ENCODE data around the gene ZNF189.

The ZNF189 gene

DNA sequence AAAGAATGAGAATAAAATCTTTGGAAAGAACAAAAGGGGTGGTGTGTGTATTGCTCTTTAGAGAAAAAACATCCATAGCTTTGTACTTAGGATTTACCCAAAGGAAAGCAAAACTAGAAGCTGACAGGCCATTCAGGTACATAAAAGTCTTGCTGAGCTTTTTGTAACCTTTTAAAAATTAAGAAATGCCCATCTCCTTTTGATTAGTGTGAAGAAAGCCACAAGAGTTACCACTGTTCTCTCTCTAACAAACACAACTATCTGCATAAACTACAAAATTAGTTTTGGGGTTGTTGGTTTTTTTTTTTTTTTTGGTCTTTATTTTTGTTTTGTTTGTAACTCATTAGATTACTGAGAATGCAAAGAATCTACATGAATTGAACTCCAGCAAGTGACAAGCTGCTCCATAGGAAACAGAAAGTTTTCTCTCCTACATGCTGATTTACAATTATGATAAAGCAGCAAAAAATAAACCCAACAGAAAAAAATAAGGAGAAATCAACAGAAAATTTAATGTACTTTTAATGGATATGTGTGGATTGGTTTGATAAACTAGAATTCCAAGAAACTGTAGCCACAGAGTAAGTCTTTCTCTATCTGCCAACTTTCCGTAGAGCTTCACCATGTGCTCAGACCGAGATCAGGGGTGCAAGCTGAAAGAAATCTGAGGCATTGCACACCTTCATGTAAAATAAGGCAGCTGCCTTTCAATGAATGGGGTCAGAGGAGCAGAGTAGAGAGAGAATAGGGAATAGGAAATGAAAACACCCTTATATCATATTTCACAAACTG lies 26.1 kb upstream of the ZNF189 start:
- Histone ChIP-seq H2AFZ (ENCODE audit: low read length) (no peak overlapping the region), H3K4me1 (ENCODE audit: insufficient read depth, low read length, poor library complexity, severe bottlenecking) (no peaks in the 10 kb centered on the region), H3K27me3 (ENCODE audit: insufficient read depth, low read length, poor library complexity, severe bottlenecking) (peaks cover 4% of the 10 kb centered on the region), H3K79me2 (ENCODE audit: insufficient read depth, low read length) (no peaks in the 10 kb centered on the region), H3K9ac (ENCODE audit: low read depth, low read length, poor library complexity, severe bottlenecking) (no peak overlapping the region), H3K9me3 (ENCODE audit: insufficient read depth, low read depth, low read length) (no peaks in the 10 kb centered on the region), H3K36me3 (ENCODE audit: insufficient read depth, low read length) (no peaks in the 10 kb centered on the region), H4K20me1 (ENCODE audit: insufficient read depth, low read length, poor library complexity, severe bottlenecking) (no peaks in the 10 kb centered on the region), H3K9me2 (replicated peaks; ENCODE audit: low read depth, low read length) (no peaks in the 10 kb centered on the region), H3K4me3 (ENCODE audit: low read length, poor library complexity, severe bottlenecking) (no peak overlapping the region), H3F3A (ENCODE audit: low read depth) (no peaks in the 10 kb centered on the region), H3K4me2 (ENCODE audit: low read depth, low read length, poor library complexity, severe bottlenecking) (no peak overlapping the region)
- no peak for TF ChIP-seq EZH2phosphoT487 (IDR thresholded peaks at IDR 0.05; ENCODE audit: borderline replicate concordance)
- TF ChIP-seq, protein P1, sequence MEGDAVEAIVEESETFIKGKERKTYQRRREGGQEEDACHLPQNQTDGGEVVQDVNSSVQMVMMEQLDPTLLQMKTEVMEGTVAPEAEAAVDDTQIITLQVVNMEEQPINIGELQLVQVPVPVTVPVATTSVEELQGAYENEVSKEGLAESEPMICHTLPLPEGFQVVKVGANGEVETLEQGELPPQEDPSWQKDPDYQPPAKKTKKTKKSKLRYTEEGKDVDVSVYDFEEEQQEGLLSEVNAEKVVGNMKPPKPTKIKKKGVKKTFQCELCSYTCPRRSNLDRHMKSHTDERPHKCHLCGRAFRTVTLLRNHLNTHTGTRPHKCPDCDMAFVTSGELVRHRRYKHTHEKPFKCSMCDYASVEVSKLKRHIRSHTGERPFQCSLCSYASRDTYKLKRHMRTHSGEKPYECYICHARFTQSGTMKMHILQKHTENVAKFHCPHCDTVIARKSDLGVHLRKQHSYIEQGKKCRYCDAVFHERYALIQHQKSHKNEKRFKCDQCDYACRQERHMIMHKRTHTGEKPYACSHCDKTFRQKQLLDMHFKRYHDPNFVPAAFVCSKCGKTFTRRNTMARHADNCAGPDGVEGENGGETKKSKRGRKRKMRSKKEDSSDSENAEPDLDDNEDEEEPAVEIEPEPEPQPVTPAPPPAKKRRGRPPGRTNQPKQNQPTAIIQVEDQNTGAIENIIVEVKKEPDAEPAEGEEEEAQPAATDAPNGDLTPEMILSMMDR (conservative IDR thresholded peaks at IDR 0.05; ENCODE audit: low read length) = no peak

DNA sequence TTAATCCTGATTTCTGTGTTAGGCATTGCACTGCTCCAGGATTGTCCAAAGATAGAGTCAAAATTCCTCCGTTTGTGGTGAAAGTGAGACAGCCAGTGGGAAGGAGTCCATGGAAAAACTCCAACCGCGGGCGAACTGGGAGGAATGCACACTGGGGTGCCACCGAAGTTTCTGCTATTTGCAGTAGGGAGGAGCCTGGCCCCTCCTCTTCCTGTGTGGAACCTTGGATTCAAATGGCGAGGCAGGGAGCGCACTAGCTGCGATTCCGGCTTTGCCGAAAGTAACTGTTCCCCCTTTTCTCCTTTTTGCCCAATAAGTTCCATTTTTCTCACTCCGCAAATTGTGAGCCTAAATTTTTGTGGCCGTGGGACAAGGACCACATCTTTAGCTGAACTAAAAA lies 23.1 kb upstream of the ZNF189 start:
- Histone ChIP-seq H3K4me1 (ENCODE audit: insufficient read depth, low read length, poor library complexity, severe bottlenecking) (no peaks in the 10 kb centered on the region), H3K9me2 (replicated peaks; ENCODE audit: low read depth, low read length) (no peaks in the 10 kb centered on the region), H3K4me2 (ENCODE audit: low read depth, low read length, poor library complexity, severe bottlenecking) (no peak overlapping the region), H3F3A (ENCODE audit: low read depth) (no peaks in the 10 kb centered on the region), H4K20me1 (ENCODE audit: insufficient read depth, low read length, poor library complexity, severe bottlenecking) (no peaks in the 10 kb centered on the region), H3K36me3 (ENCODE audit: insufficient read depth, low read length) (no peaks in the 10 kb centered on the region), H2AFZ (ENCODE audit: low read length) (no peak overlapping the region), H3K9me3 (ENCODE audit: insufficient read depth, low read depth, low read length) (no peaks in the 10 kb centered on the region), H3K9ac (ENCODE audit: low read depth, low read length, poor library complexity, severe bottlenecking) (no peak overlapping the region), H3K27me3 (ENCODE audit: insufficient read depth, low read length, poor library complexity, severe bottlenecking) (peaks cover 2% of the 10 kb centered on the region), H3K4me3 (ENCODE audit: low read length, poor library complexity, severe bottlenecking) (no peak overlapping the region), H3K79me2 (ENCODE audit: insufficient read depth, low read length) (no peaks in the 10 kb centered on the region)
- TF ChIP-seq, protein P1 (conservative IDR thresholded peaks at IDR 0.05; ENCODE audit: low read length) = no peak
- TF ChIP-seq EZH2phosphoT487 (IDR thresholded peaks at IDR 0.05; ENCODE audit: borderline replicate concordance) = no peak

DNA sequence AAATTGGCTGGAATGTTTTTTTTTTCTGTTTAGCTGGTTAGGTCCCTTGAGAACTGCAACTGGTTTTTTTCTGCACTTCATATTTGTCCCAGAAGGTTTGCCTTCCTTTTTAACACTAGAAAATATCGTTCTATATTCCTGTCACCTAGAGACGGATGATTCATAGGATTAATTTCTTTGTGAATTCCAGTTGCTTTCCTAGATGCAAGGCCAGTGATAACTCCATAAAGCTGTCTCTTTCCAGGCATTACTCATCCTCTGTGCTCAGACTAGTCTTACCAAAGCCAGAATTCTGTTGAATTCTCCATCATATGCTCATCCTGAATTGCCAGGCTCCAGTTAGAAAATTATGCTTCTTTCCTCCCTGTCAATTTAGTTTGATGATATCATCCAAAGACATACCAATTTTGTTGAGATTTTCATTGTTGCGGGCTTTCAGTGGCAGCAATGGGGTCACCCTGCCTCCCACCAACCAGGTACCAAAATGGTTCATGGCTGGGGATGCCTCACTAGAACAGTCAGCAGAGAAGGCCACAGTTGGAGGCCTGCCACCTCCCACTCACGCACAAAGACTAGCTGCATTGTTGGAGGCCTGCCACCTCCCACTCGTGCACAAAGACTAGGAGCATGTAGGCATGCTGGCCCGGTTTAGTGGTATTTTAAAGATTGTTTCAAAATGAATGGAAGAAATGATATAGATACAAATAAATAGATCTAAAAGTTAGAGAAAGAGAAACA lies 22.4 kb upstream of the ZNF189 start:
- Histone ChIP-seq H2AFZ (ENCODE audit: low read length) (no peak overlapping the region), H3K4me3 (ENCODE audit: low read length, poor library complexity, severe bottlenecking) (no peak overlapping the region), H3K4me2 (ENCODE audit: low read depth, low read length, poor library complexity, severe bottlenecking) (no peak overlapping the region), H3K36me3 (ENCODE audit: insufficient read depth, low read length) (no peaks in the 10 kb centered on the region), H3F3A (ENCODE audit: low read depth) (no peaks in the 10 kb centered on the region), H4K20me1 (ENCODE audit: insufficient read depth, low read length, poor library complexity, severe bottlenecking) (no peaks in the 10 kb centered on the region), H3K4me1 (ENCODE audit: insufficient read depth, low read length, poor library complexity, severe bottlenecking) (no peaks in the 10 kb centered on the region), H3K9me3 (ENCODE audit: insufficient read depth, low read depth, low read length) (no peaks in the 10 kb centered on the region), H3K9ac (ENCODE audit: low read depth, low read length, poor library complexity, severe bottlenecking) (no peak overlapping the region), H3K27me3 (ENCODE audit: insufficient read depth, low read length, poor library complexity, severe bottlenecking) (no peaks in the 10 kb centered on the region), H3K79me2 (ENCODE audit: insufficient read depth, low read length) (no peaks in the 10 kb centered on the region), H3K9me2 (replicated peaks; ENCODE audit: low read depth, low read length) (no peaks in the 10 kb centered on the region)
- TF ChIP-seq, protein P1 (conservative IDR thresholded peaks at IDR 0.05; ENCODE audit: low read length) = no peak
- no peak for TF ChIP-seq EZH2phosphoT487 (IDR thresholded peaks at IDR 0.05; ENCODE audit: borderline replicate concordance)

Data from Loucy (cell line).